Spleen (tissue), 11 donors: ENCODE results near the gene EYS. TPM values are rescaled to one million over a fixed set of nuclear protein-coding genes. Genes with fewer than 3 reads are reported as not detected.

Source experiments
- DNase-seq: peaks from one replicate; pipeline ENCODE4 v3.0.0-alpha.2; 2020
- H3K27ac ChIP-seq, 8 donors: fragments of 200-600 bp; sonication (generic) in 7 of 8; 1 replicate in 4 of 8; 2 replicates in 4 of 8; pipeline versions ENCODE4 v1.5.0 to v1.8.0; 2016 to 2021; ENCODE audit warnings: inconsistent platforms in 4 of 8, mild to moderate bottlenecking in 4 of 8, moderate library complexity in 1 of 8
- H3K27me3 ChIP-seq, 7 donors: fragments of 200-600 bp; sonication (generic) in 6 of 7; replicated peaks in 1 of 7; 1 replicate in 4 of 7; 2 replicates in 3 of 7; pipeline versions ENCODE4 v1.5.0 to v1.8.0; 2016 to 2021; ENCODE audit warnings: inconsistent platforms in 3 of 7, mild to moderate bottlenecking in 1 of 7
- H3K36me3 ChIP-seq, 6 donors: fragments of 200-600 bp; sonication (generic) in 5 of 6; 1 replicate in 4 of 6; 2 replicates in 2 of 6; pipeline versions ENCODE4 v1.5.0 to v1.8.0; 2016 to 2021; ENCODE audit warnings: inconsistent platforms in 2 of 6
- H3K4me1 ChIP-seq, 6 donors: fragments of 200-600 bp; sonication (generic) in 5 of 6; 1 replicate in 3 of 6; 2 replicates in 3 of 6; pipeline versions ENCODE4 v1.5.0 to v1.8.0; 2016 to 2021; ENCODE audit warnings: inconsistent platforms in 3 of 6
- H3K4me3 ChIP-seq, 8 donors: fragments of 200-600 bp; sonication (generic) in 7 of 8; 1 replicate in 4 of 8; 2 replicates in 4 of 8; pipeline versions ENCODE4 v1.5.0 to v1.8.0; 2016 to 2021; ENCODE audit warnings: inconsistent platforms in 4 of 8, mild to moderate bottlenecking in 4 of 8, moderate library complexity in 2 of 8
- H3K9me3 ChIP-seq, 8 donors: fragments of 200-600 bp; sonication (generic) in 7 of 8; 1 replicate in 4 of 8; 2 replicates in 4 of 8; pipeline versions ENCODE4 v1.5.0 to v1.8.0; 2016 to 2021; ENCODE audit warnings: inconsistent platforms in 4 of 8
- POLR2A ChIP-seq, 3 donors: fragments of 450-650 bp; IDR thresholded peaks; one replicate each; pipeline ENCODE4 v1.5.1; 2017; ENCODE audit warnings: antibody characterized with exemption in 3 of 3, mild to moderate bottlenecking in 1 of 3
- POLR2AphosphoS5 ChIP-seq, 3 donors: sonication (generic); formaldehyde crosslinking; IDR thresholded peaks; one replicate each; pipeline ENCODE4 v1.5.1; 2017; ENCODE audit warnings: antibody characterized with exemption in 3 of 3
- WGBS, 5 donors: extraction: QIAGEN DNeasy Blood & Tissue Kit in 3 of 5; methylation state at CpG; one replicate each; pipeline versions ENCODE4 v1.1.5 to v1.1.7; 2013 to 2018; 5-methylcytosine and 5-hydroxymethylcytosine counted together
- intact Hi-C: fragments of 100-400 bp; cut with DNase I; formaldehyde crosslinking; loops from one replicate; pipeline ENCODE4 v1.15.0; 2023; ENCODE audit warnings: low total_unique reads
- polyA plus RNA-seq, 3 donors: library from polyadenylated mRNA; stranded (reverse); fragments of 200-250 nt; gene quantifications; one replicate each; pipeline ENCODE4 v1.2.1, GENCODE V29; 2013
- total RNA-seq, 7 donors: library from RNA; depleted of rRNA in 3 of 7; stranded (reverse); fragments of >200 nt in 3 of 7; fragmentation: NEBNext Ultra II Directional in 4 of 7; extraction: Animal tissue kit (Norgen Biotek cat#: 25700) in 4 of 7; gene quantifications; one replicate each; pipeline versions ENCODE4 v1.1.0 to v1.2.1, GENCODE V29; 2016 to 2021
- TF ChIP-seq, protein P1 (sequence below), 11 experiments: fragments of 200-600 bp in 7 of 11; fragments of 450-650 bp in 4 of 11; sonication (generic) in 4 of 11; IDR thresholded peaks in 8 of 11; conservative IDR thresholded peaks in 3 of 11; 1 replicate in 7 of 11; 2 replicates in 4 of 11; pipeline versions ENCODE4 v1.4.0 to v1.8.0; 2016 to 2021; ENCODE audit warnings: antibody characterized with exemption in 11 of 11, inconsistent platforms in 4 of 11, mild to moderate bottlenecking in 1 of 11
- donor health status: healthy with polysubstance abuse.
- donor health status: DM: no; HTN: no; CAD: no; lungs with moderate emphysema.
- donor health status: DM: no; HTN: no; CAD: no.
- donor health status: Bipolar disorder and iron deficiency.
- donor health status: healthy.
- donor health status: DM: no; HTN: no; CAD: no.
- donor health status: DM: yes; HTN: yes; CAD: no.

EYS gene
- total and polyA plus RNA-seq, 10 donors, result under 0.01 to 0.72 (median 0.28) TPM; not detected in 5

DNA sequence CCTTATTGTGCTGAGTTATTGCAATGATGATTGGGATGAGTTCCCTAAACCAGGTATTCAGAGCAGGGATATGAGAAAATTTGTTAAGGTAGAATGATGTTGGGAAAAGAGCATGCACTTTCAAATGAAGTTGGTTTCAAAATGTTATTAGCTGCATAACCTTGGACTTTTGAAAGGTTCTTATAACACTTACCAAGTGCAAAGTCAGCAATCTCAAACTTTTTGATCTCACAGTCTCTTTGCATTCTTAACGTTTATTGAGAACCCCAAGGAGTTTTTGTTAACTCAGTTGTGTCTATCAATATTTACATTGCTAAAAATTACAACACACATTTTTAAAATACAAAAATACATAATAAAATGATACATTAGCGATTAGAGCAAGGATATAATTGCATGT is 1269.0 kb downstream of the EYS start:
- 72 to 88% (median 82%) methylated on average over 2 of the region's 2 CpGs for WGBS, 5 donors
- TF ChIP-seq POLR2A (IDR thresholded peaks at IDR 0.05) (no peak), POLR2AphosphoS5 (IDR thresholded peaks at IDR 0.05) (no peak)
- TF ChIP-seq, protein P1, sequence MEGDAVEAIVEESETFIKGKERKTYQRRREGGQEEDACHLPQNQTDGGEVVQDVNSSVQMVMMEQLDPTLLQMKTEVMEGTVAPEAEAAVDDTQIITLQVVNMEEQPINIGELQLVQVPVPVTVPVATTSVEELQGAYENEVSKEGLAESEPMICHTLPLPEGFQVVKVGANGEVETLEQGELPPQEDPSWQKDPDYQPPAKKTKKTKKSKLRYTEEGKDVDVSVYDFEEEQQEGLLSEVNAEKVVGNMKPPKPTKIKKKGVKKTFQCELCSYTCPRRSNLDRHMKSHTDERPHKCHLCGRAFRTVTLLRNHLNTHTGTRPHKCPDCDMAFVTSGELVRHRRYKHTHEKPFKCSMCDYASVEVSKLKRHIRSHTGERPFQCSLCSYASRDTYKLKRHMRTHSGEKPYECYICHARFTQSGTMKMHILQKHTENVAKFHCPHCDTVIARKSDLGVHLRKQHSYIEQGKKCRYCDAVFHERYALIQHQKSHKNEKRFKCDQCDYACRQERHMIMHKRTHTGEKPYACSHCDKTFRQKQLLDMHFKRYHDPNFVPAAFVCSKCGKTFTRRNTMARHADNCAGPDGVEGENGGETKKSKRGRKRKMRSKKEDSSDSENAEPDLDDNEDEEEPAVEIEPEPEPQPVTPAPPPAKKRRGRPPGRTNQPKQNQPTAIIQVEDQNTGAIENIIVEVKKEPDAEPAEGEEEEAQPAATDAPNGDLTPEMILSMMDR (IDR thresholded peaks at IDR 0.05 in 8 of 11, conservative IDR thresholded peaks at IDR 0.05 in 3 of 11), result no peak
- peaks cover 0 to 22% (median 18%) of the 10 kb centered on the region in 8 donors for H3K9me3 ChIP-seq
- no peak for DNase-seq
- no peak overlapping the region for H3K4me3 ChIP-seq
- no peaks in the 10 kb centered on the region for H3K36me3 ChIP-seq
- no peaks in the 10 kb centered on the region for H3K27me3 ChIP-seq
- intact Hi-C loops, result no loop called here
- H3K4me1 ChIP-seq, result no peaks in the 10 kb centered on the region
- H3K27ac ChIP-seq, result no peak overlapping the region

DNA sequence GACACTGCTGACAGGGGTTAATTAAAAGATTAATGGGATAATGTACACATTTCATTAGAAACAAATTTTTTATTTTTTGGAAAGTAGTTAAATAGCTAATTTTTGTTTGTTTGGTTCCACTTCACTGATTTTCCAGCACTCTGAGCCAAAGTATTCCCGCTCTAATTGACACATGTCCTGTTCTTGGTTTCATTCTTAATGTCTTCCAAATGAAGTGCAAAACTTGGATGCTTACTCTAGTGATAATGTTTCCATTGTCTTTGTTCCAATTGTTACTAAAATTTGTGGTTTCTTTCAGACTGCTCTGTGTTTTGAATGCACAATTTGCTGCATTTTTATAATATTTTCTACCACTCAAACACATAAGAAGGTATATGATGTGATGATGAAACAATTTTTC is 1277.1 kb downstream of the EYS start:
- WGBS, 5 donors, result 82 to 98% (median 86%) methylated on average over 1 of the region's 1 CpG
- TF ChIP-seq POLR2A (IDR thresholded peaks at IDR 0.05) (no peak), POLR2AphosphoS5 (IDR thresholded peaks at IDR 0.05) (no peak)
- TF ChIP-seq, protein P1 (IDR thresholded peaks at IDR 0.05 in 8 of 11, conservative IDR thresholded peaks at IDR 0.05 in 3 of 11), result no peak
- H3K4me3 ChIP-seq, result no peak overlapping the region
- H3K27me3 ChIP-seq, result no peaks in the 10 kb centered on the region
- no peaks in the 10 kb centered on the region for H3K9me3 ChIP-seq
- intact Hi-C loops, result no loop called here
- no peak overlapping the region for H3K27ac ChIP-seq
- H3K36me3 ChIP-seq, result no peaks in the 10 kb centered on the region
- no peak for DNase-seq
- no peaks in the 10 kb centered on the region for H3K4me1 ChIP-seq

DNA sequence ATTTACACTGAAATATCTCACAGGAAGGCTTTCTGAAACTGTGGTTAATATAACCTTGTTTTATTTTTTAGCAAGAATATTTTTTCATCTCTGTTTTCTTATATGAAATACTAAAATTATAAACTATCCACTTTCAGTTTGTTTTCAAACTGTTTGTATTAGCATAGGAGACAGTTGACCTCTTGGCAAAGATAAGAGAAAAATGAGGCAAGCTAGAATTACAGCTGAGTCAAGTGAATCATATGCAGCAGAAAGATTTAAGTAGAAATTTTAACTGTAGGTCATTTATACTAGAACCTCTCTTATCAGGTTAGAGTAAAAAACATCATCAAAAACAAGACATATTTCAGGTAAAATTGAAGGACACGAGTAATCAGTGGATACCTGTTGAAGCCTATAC is 1278.8 kb downstream of the EYS start:
- intact Hi-C loops, result no loop called here
- Histone ChIP-seq H3K27ac (no peak overlapping the region), H3K4me1 (no peaks in the 10 kb centered on the region), H3K27me3 (no peaks in the 10 kb centered on the region), H3K4me3 (no peak overlapping the region), H3K9me3 (no peaks in the 10 kb centered on the region), H3K36me3 (no peaks in the 10 kb centered on the region)
- 50 to 81% (median 73%) methylated on average over 1 of the region's 1 CpG for WGBS, 5 donors
- no peak for DNase-seq
- TF ChIP-seq POLR2A (IDR thresholded peaks at IDR 0.05), result no peak
- TF ChIP-seq POLR2AphosphoS5 (IDR thresholded peaks at IDR 0.05), result no peak
- TF ChIP-seq, protein P1 (IDR thresholded peaks at IDR 0.05 in 8 of 11, conservative IDR thresholded peaks at IDR 0.05 in 3 of 11), result no peak

DNA sequence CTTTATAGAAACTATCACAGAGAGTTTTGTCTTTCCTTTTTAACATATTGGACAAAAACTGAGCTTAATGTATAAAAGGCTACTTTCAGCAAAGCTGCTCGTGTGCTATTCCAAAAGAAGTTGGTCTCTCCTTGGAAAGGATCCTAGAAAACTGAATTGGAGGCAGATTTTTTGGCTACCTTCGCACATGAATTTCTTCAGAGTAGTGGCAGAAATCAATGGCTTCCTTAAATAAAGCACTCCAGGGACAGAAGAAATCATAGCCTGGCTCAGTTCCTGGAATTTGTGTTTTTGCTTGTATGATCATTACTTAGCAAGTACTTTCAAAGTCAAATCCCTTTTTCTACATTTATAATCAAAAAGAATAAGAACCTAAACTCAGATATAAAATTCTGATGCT is 1291.1 kb downstream of the EYS start:
- DNase-seq, result no peak
- WGBS, 5 donors, result 58 to 76% (median 69%) methylated on average over 2 of the region's 2 CpGs
- no peak for TF ChIP-seq POLR2A (IDR thresholded peaks at IDR 0.05)
- Histone ChIP-seq H3K4me1 (no peaks in the 10 kb centered on the region), H3K36me3 (no peaks in the 10 kb centered on the region), H3K9me3 (peaks cover 0 to 32% (median 15%) of the 10 kb centered on the region in 8 donors), H3K27ac (no peak overlapping the region), H3K27me3 (no peaks in the 10 kb centered on the region), H3K4me3 (no peak overlapping the region)
- intact Hi-C loops, result no loop called here

DNA sequence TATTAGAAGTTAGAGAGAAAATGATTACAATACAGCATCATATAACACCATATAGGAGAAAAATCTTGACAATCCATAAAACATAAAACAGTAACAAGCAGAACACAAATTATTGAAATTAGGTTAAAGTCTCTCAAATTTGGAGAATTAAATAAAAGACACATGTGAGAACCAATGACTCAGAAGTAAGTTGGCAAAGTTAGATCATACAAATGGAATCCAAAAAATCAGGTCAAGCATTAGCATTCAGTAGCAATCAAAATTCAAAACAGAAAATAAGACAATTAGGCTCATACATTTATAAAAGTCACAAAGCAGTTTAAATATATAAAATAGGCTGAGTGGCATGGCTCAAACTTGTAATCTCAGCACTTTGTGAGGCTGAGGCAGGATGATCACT is 1295.8 kb downstream of the EYS start:
- H3K4me3 ChIP-seq, result no peak overlapping the region
- H3K27me3 ChIP-seq, result no peaks in the 10 kb centered on the region
- TF ChIP-seq, protein P1 (IDR thresholded peaks at IDR 0.05 in 8 of 11, conservative IDR thresholded peaks at IDR 0.05 in 3 of 11), result no peak
- intact Hi-C loops, result no loop called here
- H3K9me3 ChIP-seq, result peaks cover 0 to 24% (median 9%) of the 10 kb centered on the region in 8 donors
- H3K27ac ChIP-seq, result no peak overlapping the region
- no peaks in the 10 kb centered on the region for H3K4me1 ChIP-seq
- no peaks in the 10 kb centered on the region for H3K36me3 ChIP-seq
- DNase-seq, result no peak
